Esophagus (tissue), 2 donors: ENCODE measurements around the gene TPPP3. TPM values are rescaled to one million over a fixed set of nuclear protein-coding genes. Genes with fewer than 3 reads are reported as not detected.
A peak's percentile ranks its signal among the peaks of the same experiment; 100 is the strongest.

ENCODE experiments used
- H3K27ac ChIP-seq, 2 donors: one replicate each; pipeline ENCODE4 v1.5.1; 2013; ENCODE audit warnings: low read depth in 2 of 2, mild to moderate bottlenecking in 2 of 2, inconsistent platforms in 1 of 2, low read length in 1 of 2, moderate library complexity in 1 of 2
- H3K27me3 ChIP-seq, 2 donors: one replicate each; pipeline ENCODE4 v1.6.1; 2013; ENCODE audit warnings: low read length in 2 of 2, control low read depth in 1 of 2, mild to moderate bottlenecking in 1 of 2; ENCODE audit not compliant: insufficient read depth in 2 of 2, control insufficient read depth in 1 of 2
- H3K36me3 ChIP-seq, 2 donors: one replicate each; pipeline ENCODE4 v1.6.1; 2013; ENCODE audit warnings: low read length in 1 of 2; ENCODE audit not compliant: control insufficient read depth in 2 of 2, insufficient read depth in 2 of 2
- H3K4me1 ChIP-seq, 2 donors: one replicate each; pipeline ENCODE4 v1.6.1; 2013; ENCODE audit warnings: low read length in 1 of 2; ENCODE audit not compliant: control insufficient read depth in 2 of 2, insufficient read depth in 2 of 2
- H3K4me3 ChIP-seq, 2 donors: one replicate each; pipeline ENCODE4 v1.5.1; 2013; ENCODE audit warnings: low read length in 2 of 2, mild to moderate bottlenecking in 2 of 2, low read depth in 1 of 2, moderate library complexity in 1 of 2
- H3K9me3 ChIP-seq, 2 donors: one replicate each; pipeline ENCODE4 v1.6.1; 2013; ENCODE audit warnings: mild to moderate bottlenecking in 2 of 2, low read depth in 1 of 2, low read length in 1 of 2, moderate library complexity in 1 of 2; ENCODE audit not compliant: control insufficient read depth in 2 of 2, insufficient read depth in 1 of 2
- WGBS, 2 donors: extraction: QIAGEN DNeasy Blood & Tissue Kit; methylation state at CpG; one replicate each; pipeline ENCODE4 v1.1.7; 2013; 5-methylcytosine and 5-hydroxymethylcytosine counted together
- polyA plus RNA-seq, 2 donors: library from polyadenylated mRNA; stranded (reverse); fragments of 200-250 nt; gene quantifications; one replicate each; pipeline ENCODE4 v1.2.3, GENCODE V29; 2013
- donor health status: healthy with polysubstance abuse.
- donor health status: Bipolar disorder and iron deficiency.

TPPP3 gene
- 10 to 100 TPM; 15.2 to 39.0 TPM for polyA plus RNA-seq

DNA sequence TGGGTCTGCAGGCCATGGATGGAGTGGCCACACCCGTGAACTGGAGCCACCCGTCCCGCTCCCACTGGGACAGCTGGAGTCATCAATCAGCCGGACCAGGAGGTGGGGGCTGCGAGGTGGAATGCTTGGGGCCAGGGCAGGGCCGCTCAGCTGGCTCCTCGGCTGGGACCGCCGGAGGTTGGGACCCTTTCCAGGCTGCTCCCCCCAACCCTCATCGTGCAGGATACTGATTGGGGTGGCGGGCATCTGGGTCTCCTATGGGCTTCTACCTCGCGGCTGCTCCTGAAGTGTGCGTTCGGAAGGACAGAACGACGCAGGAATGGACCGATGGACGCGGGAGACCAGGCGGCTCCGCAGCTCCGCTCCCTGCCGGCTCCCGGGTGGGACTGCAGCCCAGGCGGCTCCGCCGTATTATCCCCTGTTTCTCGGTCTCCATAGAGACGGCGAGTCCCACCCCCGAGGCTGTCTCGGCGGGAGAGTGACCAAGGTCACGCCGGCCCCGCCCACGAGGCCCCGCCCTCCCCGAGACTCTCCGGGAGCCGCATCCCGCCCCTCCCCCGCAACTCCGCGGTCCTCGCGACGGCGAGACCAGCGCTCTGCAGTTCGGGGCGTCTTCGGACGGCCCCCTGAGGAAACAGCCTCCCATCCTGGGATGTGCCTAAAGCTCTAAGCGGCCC is at the start of gene TPPP3:
TPPP3 (minus strand) TSS at position 388 of the 677 bp plus-strand sequence. CDS start 2,387 bp downstream, outside the sequence.
- H3K9me3 ChIP-seq, result no peaks in the 10 kb centered on the region
- WGBS, 2 donors, result 3% methylated on average over 56 of the region's 56 CpGs
- peaks cover 15 to 53% of the 10 kb centered on the region in 2 donors for H3K4me1 ChIP-seq
- peak within 1 kb of the TSS; percentile 16 to 52 for H3K4me3 ChIP-seq
- peak within 1 kb of the TSS; percentile 67 to 75 for H3K27ac ChIP-seq
- no peaks in the 10 kb centered on the region for H3K27me3 ChIP-seq
- H3K36me3 ChIP-seq, result peaks cover 0 to 2% of the 10 kb centered on the region in 2 donors

DNA sequence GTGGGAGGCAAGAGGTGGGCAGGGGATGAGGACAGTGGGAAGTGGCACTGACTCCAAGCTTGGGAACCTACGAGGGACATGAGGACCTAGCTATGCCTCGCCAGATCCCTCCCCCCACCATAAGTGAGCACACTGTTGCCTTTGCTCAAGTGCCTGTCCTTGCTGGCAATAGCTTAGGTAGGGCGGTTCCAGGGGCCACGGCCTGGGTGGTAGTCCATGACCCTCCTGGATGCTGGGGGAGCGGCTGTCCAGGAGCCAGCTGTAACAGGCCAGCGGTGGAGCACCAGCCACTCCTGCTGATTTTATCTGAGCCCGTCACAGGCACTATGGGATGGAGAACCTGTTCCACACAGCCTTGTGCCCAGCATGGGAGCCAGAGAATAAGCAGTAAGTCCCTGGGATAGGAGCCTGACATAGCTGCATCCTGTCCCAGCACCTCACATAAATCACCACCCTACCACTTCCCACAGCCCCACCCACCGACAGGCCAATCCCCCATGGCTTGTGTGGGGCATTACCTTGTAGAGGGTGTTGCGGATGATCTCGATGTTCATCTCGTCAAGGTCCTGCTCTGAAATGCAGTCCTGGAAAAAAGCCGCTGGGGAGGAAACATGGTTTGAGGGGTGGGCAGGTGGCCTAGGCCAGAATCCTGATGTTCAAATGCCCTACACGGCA is 49.4 kb upstream of the TPPP3 start:
- peaks cover 15 to 31% of the 10 kb centered on the region in 2 donors for H3K4me1 ChIP-seq
- 87 to 89% methylated on average over 13 of the region's 13 CpGs for WGBS, 2 donors
- H3K27ac ChIP-seq, result no peak overlapping the region
- no peak overlapping the region for H3K4me3 ChIP-seq
- H3K36me3 ChIP-seq, result peaks cover 25 to 55% of the 10 kb centered on the region in 2 donors
- H3K27me3 ChIP-seq, result no peaks in the 10 kb centered on the region
- peaks cover 0 to 2% of the 10 kb centered on the region in 2 donors for H3K9me3 ChIP-seq

GRCh38 chr16:67441907-67442306 is 48.6 kb upstream of the TPPP3 start:
- Histone ChIP-seq H3K36me3 (peaks cover 25 to 59% of the 10 kb centered on the region in 2 donors), H3K27ac (peak overlapping the region in 1 of 2 donors; percentile 1), H3K4me1 (peaks cover 9 to 31% of the 10 kb centered on the region in 2 donors), H3K4me3 (no peak overlapping the region), H3K9me3 (peaks cover 0 to 2% of the 10 kb centered on the region in 2 donors), H3K27me3 (no peaks in the 10 kb centered on the region)
- WGBS, 2 donors, result 61 to 74% methylated on average over 5 of the region's 5 CpGs

DNA sequence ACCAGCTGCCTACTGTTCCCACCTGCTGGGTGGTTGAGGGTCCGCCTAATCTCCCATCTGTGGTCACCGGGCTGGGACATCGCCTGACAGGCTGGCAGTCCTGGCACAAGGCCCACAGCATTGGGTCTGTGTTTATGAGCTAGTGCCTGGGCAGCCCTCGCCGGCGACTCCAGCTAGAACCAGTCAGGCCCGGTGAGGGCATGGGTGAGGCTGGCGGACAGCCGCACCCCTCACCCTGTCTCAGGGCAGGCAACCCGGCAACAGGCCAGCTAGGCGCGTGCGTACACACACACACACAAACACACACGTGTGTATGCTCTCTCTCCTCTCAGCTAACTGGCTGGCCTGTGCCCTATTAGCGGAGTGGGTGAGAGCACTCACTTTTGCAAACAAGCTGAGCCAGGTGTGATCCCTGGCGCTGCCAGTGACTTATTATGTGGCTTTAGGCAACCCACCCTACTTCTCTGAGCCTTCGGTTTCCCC is 48.0 kb upstream of the TPPP3 start:
- Histone ChIP-seq H3K27ac (peak overlapping the region; percentile 35 to 56), H3K9me3 (peaks cover 0 to 2% of the 10 kb centered on the region in 2 donors), H3K36me3 (peaks cover 25 to 60% of the 10 kb centered on the region in 2 donors), H3K27me3 (no peaks in the 10 kb centered on the region), H3K4me3 (no peak overlapping the region), H3K4me1 (peaks cover 7 to 30% of the 10 kb centered on the region in 2 donors)
- WGBS, 2 donors, result 56 to 61% methylated on average over 17 of the region's 17 CpGs

GRCh38 chr16:67438824-67439393 is 45.6 kb upstream of the TPPP3 start:
- Histone ChIP-seq H3K4me1 (peaks cover 2 to 21% of the 10 kb centered on the region in 2 donors), H3K36me3 (peaks cover 24 to 48% of the 10 kb centered on the region in 2 donors), H3K27me3 (no peaks in the 10 kb centered on the region), H3K27ac (peak overlapping the region in 1 of 2 donors; percentile 6), H3K9me3 (no peaks in the 10 kb centered on the region), H3K4me3 (no peak overlapping the region)
- WGBS, 2 donors, result 67 to 71% methylated on average over 19 of the region's 19 CpGs

DNA sequence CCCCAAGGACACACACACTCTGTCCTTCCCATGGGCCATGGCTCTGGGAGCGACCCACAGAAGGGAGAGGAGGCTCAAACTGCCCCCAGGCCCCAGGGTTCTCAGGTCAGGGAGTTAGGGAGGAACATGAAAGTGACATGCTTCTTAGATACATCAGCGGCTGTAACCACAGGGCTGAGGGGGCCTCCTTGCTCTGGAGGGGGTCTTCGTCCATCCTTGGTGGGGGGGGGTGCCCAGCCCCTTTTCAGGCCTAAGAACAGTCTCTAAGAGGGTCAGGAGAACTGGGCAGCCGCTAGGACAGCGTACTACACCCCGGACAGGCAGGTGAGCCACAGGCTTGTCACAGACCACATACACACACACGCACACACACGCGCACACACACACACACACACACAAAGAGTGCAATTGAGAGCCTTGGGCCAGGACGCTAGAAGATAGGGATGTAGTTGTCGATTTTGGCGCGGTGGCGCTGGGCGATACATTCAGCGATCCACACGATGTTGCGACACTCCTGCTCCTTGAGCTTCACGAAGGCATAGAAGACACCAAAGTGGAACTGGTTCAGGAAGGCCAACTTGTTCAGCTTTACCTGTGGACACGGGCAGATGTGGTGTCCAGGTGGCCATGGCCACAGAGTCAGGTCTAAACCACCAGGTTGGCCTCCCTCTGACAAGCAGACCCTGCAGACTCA is 44.9 kb upstream of the TPPP3 start:
- H3K27me3 ChIP-seq, result no peaks in the 10 kb centered on the region
- peaks cover 2 to 21% of the 10 kb centered on the region in 2 donors for H3K4me1 ChIP-seq
- H3K27ac ChIP-seq, result peak overlapping the region in 1 of 2 donors; percentile 6
- WGBS, 2 donors, result 92 to 94% methylated on average over 20 of the region's 20 CpGs
- no peak overlapping the region for H3K4me3 ChIP-seq
- no peaks in the 10 kb centered on the region for H3K9me3 ChIP-seq
- H3K36me3 ChIP-seq, result peaks cover 19 to 45% of the 10 kb centered on the region in 2 donors

DNA sequence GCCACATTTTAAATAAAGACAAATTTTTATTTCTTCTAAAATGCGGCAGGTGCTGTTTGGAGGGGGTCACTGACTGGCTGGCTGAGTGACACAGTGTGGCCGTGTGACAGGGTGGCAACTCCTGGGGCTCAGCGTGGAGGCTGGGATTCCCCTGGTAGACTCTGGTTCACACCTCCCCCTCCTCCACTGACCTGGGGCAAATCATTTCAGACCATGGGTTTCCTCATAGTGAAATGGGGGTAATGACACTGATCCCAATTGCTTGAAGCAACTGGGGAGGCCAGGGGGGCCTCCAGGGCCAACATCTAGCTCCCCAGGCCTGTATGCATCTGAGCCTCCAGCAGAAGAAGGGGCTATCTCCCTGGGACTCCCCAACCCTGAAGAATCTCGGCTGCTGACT is 44.2 kb upstream of the TPPP3 start:
- no peaks in the 10 kb centered on the region for H3K9me3 ChIP-seq
- peaks cover 13 to 40% of the 10 kb centered on the region in 2 donors for H3K36me3 ChIP-seq
- no peak overlapping the region for H3K4me3 ChIP-seq
- no peaks in the 10 kb centered on the region for H3K27me3 ChIP-seq
- WGBS, 2 donors, result 77 to 80% methylated on average over 4 of the region's 4 CpGs
- peaks cover 2 to 16% of the 10 kb centered on the region in 2 donors for H3K4me1 ChIP-seq
- H3K27ac ChIP-seq, result no peak overlapping the region

DNA sequence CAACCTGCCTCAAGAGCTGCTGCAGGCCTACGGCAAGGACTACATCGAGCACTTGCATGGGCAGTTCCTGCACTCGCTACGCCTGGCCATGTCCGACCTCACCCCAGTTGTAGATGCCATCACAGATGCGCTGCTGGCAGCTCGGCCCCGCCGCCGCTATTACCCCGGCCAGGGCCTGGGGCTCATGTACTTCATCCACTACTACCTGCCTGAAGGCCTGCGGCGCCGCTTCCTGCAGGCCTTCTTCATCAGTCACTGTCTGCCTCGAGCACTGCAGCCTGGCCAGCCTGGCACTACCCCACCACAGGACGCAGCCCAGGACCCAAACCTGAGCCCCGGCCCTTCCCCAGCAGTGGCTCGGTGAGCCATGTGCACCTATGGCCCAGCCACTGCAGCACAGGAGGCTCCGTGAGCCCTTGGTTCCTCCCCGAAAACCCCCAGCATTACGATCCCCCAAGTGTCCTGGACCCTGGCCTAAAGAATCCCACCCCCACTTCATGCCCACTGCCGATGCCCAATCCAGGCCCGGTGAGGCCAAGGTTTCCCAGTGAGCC is 43.4 kb upstream of the TPPP3 start:
- Histone ChIP-seq H3K27ac (no peak overlapping the region), H3K27me3 (no peaks in the 10 kb centered on the region), H3K36me3 (peaks cover 13 to 35% of the 10 kb centered on the region in 2 donors), H3K4me3 (no peak overlapping the region), H3K9me3 (no peaks in the 10 kb centered on the region), H3K4me1 (peaks cover 2 to 12% of the 10 kb centered on the region in 2 donors)
- WGBS, 2 donors, result 94 to 95% methylated on average over 23 of the region's 23 CpGs

- H3K36me3 ChIP-seq, result peaks cover 13 to 31% of the 10 kb centered on the region in 2 donors
- no peak overlapping the region for H3K27ac ChIP-seq
- H3K9me3 ChIP-seq, result no peaks in the 10 kb centered on the region
- H3K4me3 ChIP-seq, result no peak overlapping the region
- WGBS, 2 donors, result 95% methylated on average over 16 of the region's 16 CpGs
- H3K4me1 ChIP-seq, result peaks cover 0 to 10% of the 10 kb centered on the region in 2 donors
- no peaks in the 10 kb centered on the region for H3K27me3 ChIP-seq
These were observed 42.5 kb upstream of the TPPP3 start for GRCh38 chr16:67435758-67436164.
